Endothelial cell of umbilical vein (primary cell): ENCODE results near the gene TRRAP.

Source experiments
- EZH2 ChIP-seq: IDR thresholded peaks from 2 replicates; pipeline ENCODE4 v1.6.1; 2012; ENCODE audit warnings: borderline replicate concordance, low read depth, mild to moderate bottlenecking, moderate library complexity, low read length, inconsistent platforms; ENCODE audit not compliant: severe bottlenecking
- JUN ChIP-seq: IDR thresholded peaks from 2 replicates; pipeline ENCODE4 v1.6.1; 2011; ENCODE audit warnings: borderline replicate concordance, low read depth; ENCODE audit not compliant: insufficient read length, insufficient read depth
- POLR2A ChIP-seq: IDR thresholded peaks from 2 replicates; pipeline ENCODE4 v1.6.1; 2012; ENCODE audit warnings: low read depth, mild to moderate bottlenecking, control low read depth, low read length
- POLR2AphosphoS5 ChIP-seq: IDR thresholded peaks from 2 replicates; pipeline ENCODE4 v1.6.1; 2012; ENCODE audit warnings: low read depth, mild to moderate bottlenecking, control low read depth, low read length, moderate library complexity; ENCODE audit not compliant: insufficient read depth
- TF ChIP-seq, protein P1 (sequence below), 2 donors: IDR thresholded peaks; 1 replicate in 1 of 2; 2 replicates in 1 of 2; pipeline ENCODE4 v1.5.1; 2011; ENCODE audit warnings: low read length in 2 of 2, mild to moderate bottlenecking in 2 of 2, moderate library complexity in 2 of 2, control low read depth in 1 of 2, inconsistent platforms in 1 of 2, low read depth in 1 of 2; ENCODE audit not compliant: insufficient read depth in 1 of 2; ENCODE audit errors: extremely low read depth in 1 of 2

DNA sequence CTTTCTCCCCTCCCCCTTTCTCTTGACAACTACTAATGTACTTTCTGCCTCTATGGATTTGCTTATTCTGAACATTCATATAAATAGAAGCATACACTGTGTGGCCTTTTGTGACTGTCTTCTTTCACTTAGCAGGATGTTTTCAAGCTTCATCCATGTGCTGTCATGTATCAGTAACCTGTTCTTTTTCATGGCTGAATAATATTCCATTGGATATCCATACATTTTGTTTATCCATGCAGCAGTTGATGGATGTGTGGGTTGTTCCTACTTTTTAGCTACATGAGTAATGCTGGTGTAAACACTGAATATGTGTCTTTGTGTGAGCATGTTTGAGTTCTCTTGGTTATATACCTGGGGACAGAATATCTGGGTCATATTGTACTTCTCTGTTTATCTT, 107.6 kb downstream of the TRRAP start:
- TF ChIP-seq, protein P1, sequence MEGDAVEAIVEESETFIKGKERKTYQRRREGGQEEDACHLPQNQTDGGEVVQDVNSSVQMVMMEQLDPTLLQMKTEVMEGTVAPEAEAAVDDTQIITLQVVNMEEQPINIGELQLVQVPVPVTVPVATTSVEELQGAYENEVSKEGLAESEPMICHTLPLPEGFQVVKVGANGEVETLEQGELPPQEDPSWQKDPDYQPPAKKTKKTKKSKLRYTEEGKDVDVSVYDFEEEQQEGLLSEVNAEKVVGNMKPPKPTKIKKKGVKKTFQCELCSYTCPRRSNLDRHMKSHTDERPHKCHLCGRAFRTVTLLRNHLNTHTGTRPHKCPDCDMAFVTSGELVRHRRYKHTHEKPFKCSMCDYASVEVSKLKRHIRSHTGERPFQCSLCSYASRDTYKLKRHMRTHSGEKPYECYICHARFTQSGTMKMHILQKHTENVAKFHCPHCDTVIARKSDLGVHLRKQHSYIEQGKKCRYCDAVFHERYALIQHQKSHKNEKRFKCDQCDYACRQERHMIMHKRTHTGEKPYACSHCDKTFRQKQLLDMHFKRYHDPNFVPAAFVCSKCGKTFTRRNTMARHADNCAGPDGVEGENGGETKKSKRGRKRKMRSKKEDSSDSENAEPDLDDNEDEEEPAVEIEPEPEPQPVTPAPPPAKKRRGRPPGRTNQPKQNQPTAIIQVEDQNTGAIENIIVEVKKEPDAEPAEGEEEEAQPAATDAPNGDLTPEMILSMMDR (IDR thresholded peaks at IDR 0.05; ENCODE audit: extremely low read depth in 1 of 2, insufficient read depth in 1 of 2, low read depth in 1 of 2, low read length in 2 of 2) = no peak
- no peak for TF ChIP-seq POLR2A
- TF ChIP-seq EZH2 = no peak
- TF ChIP-seq JUN = no peak
- TF ChIP-seq POLR2AphosphoS5 = no peak
